Ovary (tissue), 9 donors: ENCODE data around the gene IGSF5. TPM values are rescaled to one million over a fixed set of nuclear protein-coding genes. Genes with fewer than 3 reads are reported as not detected.

Source experiments
- DNase-seq, 5 donors: peaks; one replicate each; pipeline ENCODE4 v3.0.0-alpha.2; 2019 to 2020
- H3K27ac ChIP-seq, 2 donors: fragments of 200-600 bp; one replicate each; pipeline versions ENCODE4 v1.5.1 to v1.8.0; 2019 to 2022
- H3K27me3 ChIP-seq: fragments of 200-600 bp; one replicate; pipeline ENCODE4 v1.8.0; 2022
- H3K36me3 ChIP-seq: fragments of 200-600 bp; sonication (generic); one replicate; pipeline ENCODE4 v1.5.1; 2019
- H3K4me1 ChIP-seq: one replicate; pipeline ENCODE4 v1.8.1; 2013; ENCODE audit warnings: mild to moderate bottlenecking, moderate library complexity; ENCODE audit not compliant: insufficient read depth
- H3K4me3 ChIP-seq: fragments of 200-600 bp; sonication (generic); one replicate; pipeline ENCODE4 v1.5.1; 2017
- H3K9me3 ChIP-seq, 2 donors: fragments of 200-600 bp in 1 of 2; sonication (generic) in 1 of 2; one replicate each; pipeline versions ENCODE4 v1.5.1 to v1.8.1; 2013 to 2019; ENCODE audit warnings: mild to moderate bottlenecking in 1 of 2, moderate library complexity in 1 of 2
- EP300 ChIP-seq: sonication (generic); formaldehyde crosslinking; IDR thresholded peaks from one replicate; pipeline ENCODE4 v1.6.1; 2017; ENCODE audit warnings: antibody characterized with exemption
- POLR2A ChIP-seq: fragments of 450-650 bp; IDR thresholded peaks from one replicate; pipeline ENCODE4 v1.6.1; 2017; ENCODE audit warnings: antibody characterized with exemption, mild to moderate bottlenecking, moderate library complexity
- WGBS, 3 donors: extraction: QIAGEN DNeasy Blood & Tissue Kit in 1 of 3; methylation state at CpG; one replicate each; pipeline versions ENCODE4 v1.1.5 to v1.1.7; 2013 to 2017; 5-methylcytosine and 5-hydroxymethylcytosine counted together
- intact Hi-C, 4 donors: fragments of 100-400 bp; cut with DNase I; formaldehyde crosslinking; loops; one replicate each; pipeline versions ENCODE4 v1.11.0 to v1.15.1; 2022 to 2023
- polyA plus RNA-seq, 2 donors: library from polyadenylated mRNA; stranded (reverse); fragments of 200-250 nt in 1 of 2; fragments of 350-450 nt in 1 of 2; fragmentation: Illumina TruSeq in 1 of 2; extraction: RNeasy Lipid Tissue Mini Kit (QIAGEN cat#74804) in 1 of 2; gene quantifications; one replicate each; pipeline ENCODE4 v1.2.3, GENCODE V29; 2013 to 2014
- total RNA-seq, 7 donors: library from RNA; depleted of rRNA in 2 of 7; stranded (reverse); fragments of >200 nt in 2 of 7; fragmentation: NEBNext Ultra II Directional in 3 of 7; extraction: Animal tissue kit (Norgen Biotek cat#: 25700) in 3 of 7; gene quantifications; one replicate each; pipeline versions ENCODE4 v1.1.0 to v1.2.4, GENCODE V29; 2016 to 2023
- TF ChIP-seq, protein P1 (sequence below), 3 donors: fragments of 450-650 bp in 2 of 3; fragments of 200-600 bp in 1 of 3; IDR thresholded peaks; one replicate each; pipeline versions ENCODE4 v1.5.1 to v1.8.0; 2016 to 2022; ENCODE audit warnings: antibody characterized with exemption in 3 of 3, mild to moderate bottlenecking in 1 of 3
- donor health status: DM: no; HTN: no; CAD: no; lungs with moderate emphysema.
- donor health status: DM: no; HTN: no; CAD: no.
- donor health status: Bipolar disorder and iron deficiency.
- donor health status: DM: yes; HTN: yes; CAD: no.
- donor health status: DM: no; HTN: no; CAD: no.
- donor health status: DM: yes; HTN: yes; CAD: no.

IGSF5 gene
- total and polyA plus RNA-seq, 9 donors, result 0.16 to 0.72 (median 0.45) TPM; not detected in 2

DNA sequence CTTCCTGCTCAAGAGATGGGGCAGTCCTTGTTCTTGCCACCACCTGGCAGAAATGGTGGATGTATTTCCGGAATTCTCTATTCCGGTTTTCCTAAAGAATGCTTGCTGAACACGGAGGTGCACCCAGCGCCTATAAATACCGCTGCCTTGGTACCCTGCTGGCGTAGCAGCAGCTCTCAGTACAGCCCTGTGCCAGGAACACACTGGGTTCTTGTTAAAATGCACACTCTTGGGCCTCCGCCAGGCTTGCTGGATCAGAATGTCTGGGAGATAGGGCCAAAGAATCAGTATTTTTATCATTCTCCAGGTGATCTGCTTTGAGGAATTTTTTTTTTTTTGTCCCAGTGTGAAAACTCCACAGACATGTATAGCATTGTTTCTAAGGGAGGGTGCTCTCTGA is 54.2 kb downstream of the IGSF5 start:
- no peak for DNase-seq
- no peak overlapping the region for H3K27ac ChIP-seq
- intact Hi-C loops, result no loop called here
- no peak overlapping the region for H3K4me3 ChIP-seq
- H3K9me3 ChIP-seq, result no peaks in the 10 kb centered on the region
- TF ChIP-seq POLR2A, result no peak
- TF ChIP-seq, protein P1, sequence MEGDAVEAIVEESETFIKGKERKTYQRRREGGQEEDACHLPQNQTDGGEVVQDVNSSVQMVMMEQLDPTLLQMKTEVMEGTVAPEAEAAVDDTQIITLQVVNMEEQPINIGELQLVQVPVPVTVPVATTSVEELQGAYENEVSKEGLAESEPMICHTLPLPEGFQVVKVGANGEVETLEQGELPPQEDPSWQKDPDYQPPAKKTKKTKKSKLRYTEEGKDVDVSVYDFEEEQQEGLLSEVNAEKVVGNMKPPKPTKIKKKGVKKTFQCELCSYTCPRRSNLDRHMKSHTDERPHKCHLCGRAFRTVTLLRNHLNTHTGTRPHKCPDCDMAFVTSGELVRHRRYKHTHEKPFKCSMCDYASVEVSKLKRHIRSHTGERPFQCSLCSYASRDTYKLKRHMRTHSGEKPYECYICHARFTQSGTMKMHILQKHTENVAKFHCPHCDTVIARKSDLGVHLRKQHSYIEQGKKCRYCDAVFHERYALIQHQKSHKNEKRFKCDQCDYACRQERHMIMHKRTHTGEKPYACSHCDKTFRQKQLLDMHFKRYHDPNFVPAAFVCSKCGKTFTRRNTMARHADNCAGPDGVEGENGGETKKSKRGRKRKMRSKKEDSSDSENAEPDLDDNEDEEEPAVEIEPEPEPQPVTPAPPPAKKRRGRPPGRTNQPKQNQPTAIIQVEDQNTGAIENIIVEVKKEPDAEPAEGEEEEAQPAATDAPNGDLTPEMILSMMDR (IDR thresholded peaks at IDR 0.05), result no peak
- no peak for TF ChIP-seq EP300
- 91 to 92% (median 91%) methylated on average over 7 of the region's 7 CpGs for WGBS, 3 donors
- H3K4me1 ChIP-seq, result no peaks in the 10 kb centered on the region
- no peaks in the 10 kb centered on the region for H3K27me3 ChIP-seq
- no peaks in the 10 kb centered on the region for H3K36me3 ChIP-seq

DNA sequence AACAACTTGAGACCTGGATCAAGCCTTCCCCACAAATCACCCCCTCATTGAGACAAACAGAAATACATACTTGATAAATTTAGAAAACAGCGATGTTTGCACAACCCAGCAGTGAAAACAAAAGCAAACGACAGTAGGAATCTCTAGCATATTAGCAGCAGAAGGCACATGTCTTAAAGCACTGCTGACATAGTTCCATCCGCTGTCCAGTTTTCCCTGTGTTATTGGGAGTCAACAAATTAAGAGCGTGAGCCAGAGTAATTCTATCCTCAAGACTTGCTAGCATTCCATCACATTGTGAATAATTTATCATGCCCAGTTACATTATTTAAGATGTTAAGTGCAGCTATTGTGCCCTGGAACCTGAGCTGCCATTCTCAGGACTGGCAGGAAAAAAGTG is 55.3 kb downstream of the IGSF5 start:
- no peak for DNase-seq
- no peaks in the 10 kb centered on the region for H3K9me3 ChIP-seq
- intact Hi-C loops, result no loop called here
- H3K4me3 ChIP-seq, result no peak overlapping the region
- no peaks in the 10 kb centered on the region for H3K27me3 ChIP-seq
- TF ChIP-seq EP300, result no peak
- TF ChIP-seq, protein P1 (IDR thresholded peaks at IDR 0.05), result no peak
- no peak for TF ChIP-seq POLR2A
- no peaks in the 10 kb centered on the region for H3K4me1 ChIP-seq
- 4 to 25% (median 10%) methylated on average over 4 of the region's 4 CpGs for WGBS, 3 donors
- H3K27ac ChIP-seq, result no peak overlapping the region
- no peaks in the 10 kb centered on the region for H3K36me3 ChIP-seq

- H3K4me1 ChIP-seq, result no peaks in the 10 kb centered on the region
- H3K4me3 ChIP-seq, result no peak overlapping the region
- intact Hi-C loops, result no loop called here
- no peaks in the 10 kb centered on the region for H3K27me3 ChIP-seq
- no peaks in the 10 kb centered on the region for H3K36me3 ChIP-seq
- no peak overlapping the region for H3K27ac ChIP-seq
- TF ChIP-seq EP300 (no peak), POLR2A (no peak)
- TF ChIP-seq, protein P1 (IDR thresholded peaks at IDR 0.05), result no peak
- H3K9me3 ChIP-seq, result no peaks in the 10 kb centered on the region
- WGBS, 3 donors, result 87 to 93% (median 90%) methylated on average over 2 of the region's 2 CpGs
- DNase-seq, result no peak
Measured at GRCh38 chr21:39802217-39802616, 57.2 kb downstream of the IGSF5 start.

DNA sequence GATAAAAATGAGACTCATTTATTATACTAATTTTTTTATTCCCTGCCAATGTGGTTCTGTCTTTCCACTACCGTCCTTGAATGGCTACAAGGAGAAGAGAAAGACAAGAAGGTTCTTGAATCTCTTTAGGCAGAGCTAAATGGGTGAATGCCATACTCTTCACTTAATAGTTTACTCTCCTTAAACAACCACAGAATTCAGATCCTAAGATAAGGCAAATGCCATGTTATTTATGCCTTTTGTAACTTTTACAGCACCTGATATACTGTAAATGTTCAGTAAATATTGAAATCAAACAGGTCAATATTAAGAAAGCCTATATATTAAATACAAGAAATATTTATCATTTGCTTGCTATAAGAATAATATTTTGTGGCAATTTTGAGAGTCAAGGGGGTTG is 58.4 kb downstream of the IGSF5 start:
- DNase-seq, result no peak
- 82 to 95% (median 92%) methylated on average over 1 of the region's 1 CpG for WGBS, 3 donors
- intact Hi-C loops, result no loop called here
- Histone ChIP-seq H3K9me3 (no peaks in the 10 kb centered on the region), H3K4me3 (no peak overlapping the region), H3K27ac (no peak overlapping the region), H3K36me3 (no peaks in the 10 kb centered on the region), H3K4me1 (no peaks in the 10 kb centered on the region), H3K27me3 (no peaks in the 10 kb centered on the region)
- TF ChIP-seq POLR2A (no peak), EP300 (no peak)
- TF ChIP-seq, protein P1 (IDR thresholded peaks at IDR 0.05), result no peak

GRCh38 chr21:39804240-39804639 is 59.3 kb downstream of the IGSF5 start:
- no peak for TF ChIP-seq EP300
- TF ChIP-seq, protein P1 (IDR thresholded peaks at IDR 0.05), result no peak
- TF ChIP-seq POLR2A, result no peak
- WGBS, 3 donors, result 26 to 53% (median 27%) methylated on average over 3 of the region's 3 CpGs
- no peaks in the 10 kb centered on the region for H3K27me3 ChIP-seq
- intact Hi-C loops, result no loop called here
- no peak overlapping the region for H3K4me3 ChIP-seq
- H3K27ac ChIP-seq, result no peak overlapping the region
- no peaks in the 10 kb centered on the region for H3K36me3 ChIP-seq
- no peaks in the 10 kb centered on the region for H3K4me1 ChIP-seq
- DNase-seq, result no peak
- H3K9me3 ChIP-seq, result no peaks in the 10 kb centered on the region
